Stimulated activated CD8-positive, alpha-beta memory T cell treated with anti-CD3 and anti-CD28 coated beads, Interleukin-15, amount 100 ng/mL, for 24 hours (primary cell): Measurements from ENCODE around the gene XYLB.
"Not testable (repeated sequence)": the region's sequence is repeated elsewhere in the genome, so short reads cannot be mapped to it uniquely, and the experiment has no call there.

Source experiments
- DNase-seq: peaks from one replicate; pipeline ENCODE4 v3.0.0-alpha.2; 2020; ENCODE audit warnings: low read depth

XYLB gene

GRCh38 chr3:38346587-38347410, at the start of gene XYLB:
Gene XYLB (plus strand): TSS chr3:38346785. CDS start chr3:38346869, 84 bp downstream.
- peak; percentile 62 for DNase-seq

GRCh38 chr3:38297053-38297452, 49.5 kb upstream of the XYLB start:
- DNase-seq: not testable (repeated sequence)

GRCh38 chr3:38297537-38297936, 49.0 kb upstream of the XYLB start:
- no peak for DNase-seq

GRCh38 chr3:38297947-38298711, 48.5 kb upstream of the XYLB start:
- no peak for DNase-seq

- DNase-seq: no peak
Observed at GRCh38 chr3:38306941-38307340, 39.6 kb upstream of the XYLB start.

GRCh38 chr3:38307599-38307998, 39.0 kb upstream of the XYLB start:
- no peak for DNase-seq

GRCh38 chr3:38308456-38308855, 38.1 kb upstream of the XYLB start:
- DNase-seq: no peak

- no peak for DNase-seq
Observed at GRCh38 chr3:38311476-38311875, 35.1 kb upstream of the XYLB start.

GRCh38 chr3:38311941-38312340, 34.6 kb upstream of the XYLB start:
- DNase-seq: no peak

GRCh38 chr3:38312356-38312755, 34.2 kb upstream of the XYLB start:
- no peak for DNase-seq

- no peak for DNase-seq
Observed at GRCh38 chr3:38313263-38313662, 33.3 kb upstream of the XYLB start.

GRCh38 chr3:38313695-38314094, 32.9 kb upstream of the XYLB start:
- no peak for DNase-seq

- DNase-seq: no peak
Observed at GRCh38 chr3:38314112-38314763, 32.3 kb upstream of the XYLB start.

- no peak for DNase-seq
Observed at GRCh38 chr3:38314764-38315487, 31.7 kb upstream of the XYLB start.

GRCh38 chr3:38315488-38316230, 30.9 kb upstream of the XYLB start:
- no peak for DNase-seq

- no peak for DNase-seq
Observed at GRCh38 chr3:38316356-38317191, 30.0 kb upstream of the XYLB start.

- no peak for DNase-seq
Observed at GRCh38 chr3:38317192-38317759, 29.3 kb upstream of the XYLB start.

- no peak for DNase-seq
Observed at GRCh38 chr3:38318766-38319671, 27.6 kb upstream of the XYLB start.

GRCh38 chr3:38320638-38321037, 25.9 kb upstream of the XYLB start:
- not testable (repeated sequence) for DNase-seq
